A549 (cell line): ENCODE results near the gene TSSC4.

Source experiments
- CHD2 ChIP-seq: fragments of 150-350 bp; IDR thresholded peaks from 2 replicates; pipeline ENCODE4 v1.6.1; 2014; ENCODE audit warnings: low read length; ENCODE audit not compliant: partially characterized antibody
- CTCF ChIP-seq: fragments of >200 bp; sonication (Bioruptor Twin); formaldehyde crosslinking; IDR thresholded peaks from 3 replicates; pipeline ENCODE4 v1.5.1; 2016
- KDM5A ChIP-seq: fragments of 200-600 bp; sonication (generic); IDR thresholded peaks from 2 replicates; pipeline ENCODE4 v1.6.1; 2016; ENCODE audit warnings: antibody characterized with exemption, mild to moderate bottlenecking
- PHF8 ChIP-seq: fragments of 200-600 bp; sonication (generic); IDR thresholded peaks from 2 replicates; pipeline ENCODE4 v1.6.1; 2016; ENCODE audit warnings: low read depth, mild to moderate bottlenecking, antibody characterized with exemption, moderate library complexity, borderline replicate concordance
- POLR2A ChIP-seq: IDR thresholded peaks from 2 replicates; pipeline ENCODE4 v1.6.1; 2012; ENCODE audit warnings: mild to moderate bottlenecking, low read length
- RCOR1 ChIP-seq: fragments of 150-350 bp; IDR thresholded peaks from 2 replicates; pipeline ENCODE4 v1.6.1; 2014; ENCODE audit warnings: antibody characterized with exemption, low read length, low read depth
- USF2 ChIP-seq: fragments of 450-650 bp; IDR thresholded peaks from 2 replicates; pipeline ENCODE4 v1.6.1; 2014; ENCODE audit warnings: antibody characterized with exemption

- TF ChIP-seq POLR2A (no peak), CTCF (no peak), CHD2 (no peak), PHF8 (no peak), KDM5A (no peak), RCOR1 (no peak), USF2 (no peak)
Measured at GRCh38 chr11:2358754-2359442, 41.7 kb upstream of the TSSC4 start.
